Endothelial cell of umbilical vein (primary cell): ENCODE data around the gene UBE2H. TPM values are rescaled to one million over a fixed set of nuclear protein-coding genes. Genes with fewer than 3 reads are reported as not detected.
A peak's percentile ranks its signal among the peaks of the same experiment; 100 is the strongest.

Experiments used
- BruUV-seq: library from RNA; stranded (reverse); fragments of 400-500 nt; replicated peaks from 2 replicates; lab custom pipeline; 2021; lab: Mats Ljungman, UMichigan
- CTCF ChIA-PET: fragments of 300-600, 350-600 bp; sonication (Branson Sonifier 250); formaldehyde crosslinking; loops from one replicate; lab custom pipeline; 2021; ENCODE audit warnings: antibody characterized with exemption, inconsistent platforms; lab: Charles Lee
- POLR2A ChIA-PET: fragments of 300-600, 350-600 bp; sonication (Branson Sonifier 250); formaldehyde crosslinking; loops from one replicate; lab custom pipeline; 2021; ENCODE audit warnings: antibody characterized with exemption, inconsistent platforms; lab: Charles Lee
- DNase-seq: peaks from one replicate; pipeline ENCODE4 v3.0.0-alpha.2; 2011; ENCODE audit warnings: low read depth, low spot score
- FAIRE-seq: peaks from 2 replicates; lab custom pipeline; 2011; peaks lifted over from hg19 to GRCh38; lab: Jason Lieb, UNC
- H2AFZ ChIP-seq: 2 replicates; pipeline ENCODE4 v1.6.0; 2012; ENCODE audit warnings: low read depth, low read length, control low read depth, inconsistent platforms
- H3K27ac ChIP-seq: 2 replicates; pipeline ENCODE4 v1.5.1; 2011; ENCODE audit warnings: low read depth, mild to moderate bottlenecking, control low read depth, low read length, moderate library complexity; ENCODE audit not compliant: insufficient read depth
- H3K27me3 ChIP-seq, 2 experiments: 2 replicates each; pipeline versions ENCODE4 v1.6.0 to v1.6.1; 2011; ENCODE audit warnings: low read length in 2 of 2, mixed read lengths in 1 of 2; ENCODE audit not compliant: control insufficient read depth in 2 of 2, insufficient read depth in 2 of 2
- H3K36me3 ChIP-seq, 2 experiments: 2 replicates in 1 of 2; 3 replicates in 1 of 2; pipeline ENCODE4 v1.5.1; 2011; ENCODE audit warnings: low read length in 2 of 2, mild to moderate bottlenecking in 1 of 2, moderate library complexity in 1 of 2; ENCODE audit not compliant: control insufficient read depth in 2 of 2, insufficient read depth in 2 of 2; ENCODE audit errors: extremely low read depth in 1 of 2
- H3K4me1 ChIP-seq: 3 replicates; pipeline ENCODE4 v1.5.1; 2011; ENCODE audit warnings: mild to moderate bottlenecking, low read length; ENCODE audit not compliant: control insufficient read depth, insufficient read depth; ENCODE audit errors: extremely low read depth
- H3K4me2 ChIP-seq: 2 replicates; pipeline ENCODE4 v1.6.1; 2011; ENCODE audit warnings: low read length, control low read depth, mixed read lengths; ENCODE audit not compliant: insufficient read depth
- H3K4me3 ChIP-seq, 3 experiments: fragments of 200-600 bp in 1 of 3; sonication (generic), shearing (Covaris generic) in 1 of 3; replicated peaks in 1 of 3; 2 replicates each; pipeline ENCODE4 v1.5.1; 2011 to 2016; ENCODE audit warnings: control low read depth in 3 of 3, low read length in 3 of 3, mild to moderate bottlenecking in 2 of 3, inconsistent platforms in 1 of 3, low read depth in 1 of 3, moderate library complexity in 1 of 3; ENCODE audit not compliant: insufficient read depth in 1 of 3
- H3K79me2 ChIP-seq: 2 replicates; pipeline ENCODE4 v1.6.0; 2012; ENCODE audit warnings: low read length, inconsistent platforms; ENCODE audit not compliant: control insufficient read depth, insufficient read depth
- H3K9ac ChIP-seq: replicated peaks from 2 replicates; pipeline ENCODE3; 2011; ENCODE audit warnings: low read length, control low read depth; ENCODE audit not compliant: insufficient read depth; ENCODE audit errors: extremely low read depth
- H3K9me1 ChIP-seq: replicated peaks from 3 replicates; pipeline ENCODE4 v1.6.0; 2011; ENCODE audit warnings: mild to moderate bottlenecking, low read length; ENCODE audit not compliant: control insufficient read depth, insufficient read depth; ENCODE audit errors: extremely low read depth
- H3K9me3 ChIP-seq: replicated peaks from 2 replicates; pipeline ENCODE4 v1.5.1; 2012; ENCODE audit warnings: low read length, inconsistent platforms; ENCODE audit not compliant: control insufficient read depth, insufficient read depth
- H4K20me1 ChIP-seq: replicated peaks from 2 replicates; pipeline ENCODE3; 2011; ENCODE audit warnings: mild to moderate bottlenecking, low read length; ENCODE audit not compliant: control insufficient read depth, insufficient read depth; ENCODE audit errors: extremely low read depth
- EZH2 ChIP-seq: IDR thresholded peaks from 2 replicates; pipeline ENCODE4 v1.6.1; 2012; ENCODE audit warnings: borderline replicate concordance, low read depth, mild to moderate bottlenecking, moderate library complexity, low read length, inconsistent platforms; ENCODE audit not compliant: severe bottlenecking
- FOS ChIP-seq: IDR thresholded peaks from 2 replicates; pipeline ENCODE4 v1.6.1; 2011; ENCODE audit warnings: mild to moderate bottlenecking, low read length, moderate library complexity, borderline replicate concordance; ENCODE audit not compliant: insufficient read depth
- GATA2 ChIP-seq: IDR thresholded peaks from 2 replicates; pipeline ENCODE4 v1.7.0; 2011; ENCODE audit warnings: low read depth, mild to moderate bottlenecking, moderate library complexity, mixed read lengths, low read length; ENCODE audit not compliant: insufficient read length, insufficient read depth
- JUN ChIP-seq: IDR thresholded peaks from 2 replicates; pipeline ENCODE4 v1.6.1; 2011; ENCODE audit warnings: borderline replicate concordance, low read depth; ENCODE audit not compliant: insufficient read length, insufficient read depth
- MYC ChIP-seq: IDR thresholded peaks from one replicate; pipeline ENCODE4 v1.6.1; 2011; ENCODE audit warnings: mild to moderate bottlenecking, low read depth, low read length
- POLR2A ChIP-seq: IDR thresholded peaks from 2 replicates; pipeline ENCODE4 v1.6.1; 2012; ENCODE audit warnings: low read depth, mild to moderate bottlenecking, control low read depth, low read length
- POLR2AphosphoS5 ChIP-seq: IDR thresholded peaks from 2 replicates; pipeline ENCODE4 v1.6.1; 2012; ENCODE audit warnings: low read depth, mild to moderate bottlenecking, control low read depth, low read length, moderate library complexity; ENCODE audit not compliant: insufficient read depth
- dilution Hi-C: fragments of 300-500 bp; cut with MboI; formaldehyde crosslinking; loops from one replicate; pipeline ENCODE4 v1.15.0; 2019; ENCODE audit warnings: low sequenced_read_pairs; ENCODE audit not compliant: extremely low pct_ligation_motif_present
- intact Hi-C: fragments of 100-400 bp; cut with micrococcal nuclease; formaldehyde crosslinking; loops from one replicate; pipeline ENCODE4 v1.10.0; 2022
- polyA plus RNA-seq, 4 experiments: library from polyadenylated mRNA; depleted of rRNA in 3 of 4; stranded (reverse) in 3 of 4; unstranded in 1 of 4; fragments of >200 nt; gene quantifications; 2 replicates each; pipeline versions ENCODE4 v1.2.1 to v1.2.3, GENCODE V29; 2011 to 2012; ENCODE audit warnings: missing spikeins in 1 of 4
- total RNA-seq: library from RNA; stranded (reverse); gene quantifications from 2 replicates; pipeline ENCODE4 v1.2.3, GENCODE V29; 2021
- TF ChIP-seq, protein P1 (sequence below): IDR thresholded peaks from 2 replicates; pipeline ENCODE4 v1.6.1; 2011; ENCODE audit not compliant: insufficient read depth, insufficient read length
- TF ChIP-seq, protein P2 (sequence below), 2 donors: IDR thresholded peaks; 1 replicate in 1 of 2; 2 replicates in 1 of 2; pipeline ENCODE4 v1.5.1; 2011; ENCODE audit warnings: low read length in 2 of 2, mild to moderate bottlenecking in 2 of 2, moderate library complexity in 2 of 2, control low read depth in 1 of 2, inconsistent platforms in 1 of 2, low read depth in 1 of 2; ENCODE audit not compliant: insufficient read depth in 1 of 2; ENCODE audit errors: extremely low read depth in 1 of 2

The UBE2H gene
- total and polyA plus RNA-seq, 2 donors (not counting 3 experiments of a cell fraction or from before 2014, with no cell fraction given): 51.7 to 90.1 TPM

DNA sequence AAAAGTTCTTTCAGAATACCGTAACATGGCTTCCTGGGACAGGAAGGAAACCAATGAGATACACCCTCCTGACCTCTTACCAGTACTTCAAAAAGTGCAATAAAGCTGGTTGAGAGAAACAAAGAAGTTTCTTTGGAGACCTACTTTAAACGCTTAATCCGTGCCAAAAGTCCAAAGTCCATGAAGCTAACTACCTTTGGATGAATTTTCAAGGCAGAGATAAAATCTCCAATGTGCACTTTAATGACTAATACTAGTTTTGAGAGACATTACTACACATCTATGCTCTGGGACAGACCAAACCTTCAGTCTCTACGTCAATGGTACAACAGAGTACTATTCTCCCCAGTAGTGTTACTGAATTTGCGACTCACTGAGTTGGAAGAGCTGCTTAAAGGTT is 46.1 kb downstream of the UBE2H start:
- ChIA-PET CTCF (interaction anchor here (1.0 to 1.9 kb wide), 2 partner anchors 10 to 102 kb away, joined by 3 to 8 read pairs; no protein-coding TSS in a partner anchor), POLR2A (interaction anchor here (0.9 kb wide), 1 partner anchor 9 kb away, joined by 3 read pairs; no protein-coding TSS in a partner anchor)
- H2AFZ ChIP-seq: no peak overlapping the region
- H3K27ac ChIP-seq: peak overlapping the region; percentile 38
- H3K36me3 ChIP-seq: peaks cover 0 to 2% of the 10 kb centered on the region in 2 experiments
- DNase-seq: peak; percentile 66
- intact Hi-C loops: loop anchor here (1.0 kb wide), 1 partner anchor 9 kb away; no protein-coding TSS in a partner anchor
- peak; percentile 46 for FAIRE-seq
- TF ChIP-seq GATA2 (peak; percentile 66), FOS (no peak)
- peak overlapping the region; percentile 69 for H3K4me2 ChIP-seq
- no peaks in the 10 kb centered on the region for H3K27me3 ChIP-seq
- no peaks in the 10 kb centered on the region for H3K9me3 ChIP-seq
- peaks cover 18% of the 10 kb centered on the region for H3K4me1 ChIP-seq
- peak overlapping the region in 1 of 3 experiments; percentile 6 for H3K4me3 ChIP-seq
- H3K79me2 ChIP-seq: peaks cover 48% of the 10 kb centered on the region
- H3K9me1 ChIP-seq: no peaks in the 10 kb centered on the region
- no peak overlapping the region for H3K9ac ChIP-seq
- BruUV-seq: no TSS peak
- dilution Hi-C loops: no loop called here
- H4K20me1 ChIP-seq: peaks cover 7% of the 10 kb centered on the region

DNA sequence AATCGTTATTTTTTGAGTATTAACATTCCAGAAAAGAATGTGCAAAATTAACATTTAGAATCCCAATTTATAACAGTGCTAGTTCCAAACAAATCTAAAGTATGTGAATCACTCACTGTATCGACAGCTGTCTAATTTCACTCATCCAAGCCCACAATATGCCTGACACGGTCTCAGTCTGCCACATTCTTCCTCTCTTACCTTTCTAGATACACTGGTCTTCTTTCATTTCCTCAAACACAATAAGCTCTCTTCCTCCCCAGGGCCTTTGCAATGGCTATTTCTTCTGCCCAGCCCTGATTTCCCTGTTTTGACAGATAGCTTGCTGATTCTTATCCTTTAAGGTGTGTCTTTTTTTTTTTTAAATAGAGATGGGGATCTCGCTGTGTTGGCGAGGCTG is 48.8 kb downstream of the UBE2H start:
- Histone ChIP-seq H3K27ac (no peak overlapping the region), H3K4me3 (no peak overlapping the region), H3K9me3 (no peaks in the 10 kb centered on the region), H3K9ac (no peak overlapping the region), H2AFZ (no peak overlapping the region), H3K27me3 (no peaks in the 10 kb centered on the region), H3K79me2 (peaks cover 38% of the 10 kb centered on the region), H3K36me3 (peaks cover 0 to 6% of the 10 kb centered on the region in 2 experiments), H3K4me2 (no peak overlapping the region), H4K20me1 (peaks cover 9% of the 10 kb centered on the region), H3K4me1 (peaks cover 18% of the 10 kb centered on the region), H3K9me1 (no peaks in the 10 kb centered on the region)
- DNase-seq: no peak
- intact Hi-C loops: no loop called here
- ChIA-PET POLR2A (no interaction called here), CTCF (interaction anchor here (1.2 kb wide), 1 partner anchor 48 kb away, joined by 3 read pairs; no protein-coding TSS in a partner anchor)
- BruUV-seq: no TSS peak
- no peak for TF ChIP-seq MYC
- TF ChIP-seq, protein P1, sequence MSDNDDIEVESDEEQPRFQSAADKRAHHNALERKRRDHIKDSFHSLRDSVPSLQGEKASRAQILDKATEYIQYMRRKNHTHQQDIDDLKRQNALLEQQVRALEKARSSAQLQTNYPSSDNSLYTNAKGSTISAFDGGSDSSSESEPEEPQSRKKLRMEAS: no peak
- no peak for TF ChIP-seq POLR2AphosphoS5
- no peak for TF ChIP-seq FOS
- TF ChIP-seq GATA2: no peak
- no peak for TF ChIP-seq EZH2
- TF ChIP-seq, protein P2, sequence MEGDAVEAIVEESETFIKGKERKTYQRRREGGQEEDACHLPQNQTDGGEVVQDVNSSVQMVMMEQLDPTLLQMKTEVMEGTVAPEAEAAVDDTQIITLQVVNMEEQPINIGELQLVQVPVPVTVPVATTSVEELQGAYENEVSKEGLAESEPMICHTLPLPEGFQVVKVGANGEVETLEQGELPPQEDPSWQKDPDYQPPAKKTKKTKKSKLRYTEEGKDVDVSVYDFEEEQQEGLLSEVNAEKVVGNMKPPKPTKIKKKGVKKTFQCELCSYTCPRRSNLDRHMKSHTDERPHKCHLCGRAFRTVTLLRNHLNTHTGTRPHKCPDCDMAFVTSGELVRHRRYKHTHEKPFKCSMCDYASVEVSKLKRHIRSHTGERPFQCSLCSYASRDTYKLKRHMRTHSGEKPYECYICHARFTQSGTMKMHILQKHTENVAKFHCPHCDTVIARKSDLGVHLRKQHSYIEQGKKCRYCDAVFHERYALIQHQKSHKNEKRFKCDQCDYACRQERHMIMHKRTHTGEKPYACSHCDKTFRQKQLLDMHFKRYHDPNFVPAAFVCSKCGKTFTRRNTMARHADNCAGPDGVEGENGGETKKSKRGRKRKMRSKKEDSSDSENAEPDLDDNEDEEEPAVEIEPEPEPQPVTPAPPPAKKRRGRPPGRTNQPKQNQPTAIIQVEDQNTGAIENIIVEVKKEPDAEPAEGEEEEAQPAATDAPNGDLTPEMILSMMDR (IDR thresholded peaks at IDR 0.05; ENCODE audit: extremely low read depth in 1 of 2, insufficient read depth in 1 of 2, low read depth in 1 of 2, low read length in 2 of 2): no peak
- no peak for TF ChIP-seq JUN
- no peak for TF ChIP-seq POLR2A
- dilution Hi-C loops: no loop called here
- no peak for FAIRE-seq
